CD4-positive, alpha-beta T cell (primary cell): Measurements from ENCODE around the gene NLK. TPM values are rescaled to one million over a fixed set of nuclear protein-coding genes. Genes with fewer than 3 reads are reported as not detected.

Experiments
- ATAC-seq: fragments of 200-7000 bp; cut with Tn5 transposase; one replicate; pipeline ENCODE4 v1.10.0; 2022; ENCODE audit warnings: mild to moderate bottlenecking; ENCODE audit not compliant: poor library complexity
- CTCF ChIA-PET: fragments of 350-600 bp; sonication (Branson Sonifier 250); formaldehyde crosslinking; loops from one replicate; lab custom pipeline; 2021; ENCODE audit warnings: antibody characterized with exemption, inconsistent platforms; lab: Charles Lee
- POLR2A ChIA-PET: fragments of 350-600 bp; sonication (Branson Sonifier 250); formaldehyde crosslinking; loops from one replicate; lab custom pipeline; 2021; ENCODE audit warnings: antibody characterized with exemption, inconsistent platforms; lab: Charles Lee
- DNase-seq, 14 experiments: peaks; one replicate each; pipeline ENCODE4 v3.0.0-alpha.2; 2013 to 2020; ENCODE audit warnings: mixed read lengths in 2 of 14
- H3K27ac ChIP-seq, 2 donors: one replicate each; pipeline versions ENCODE4 v1.5.1 to v1.7.0; 2013; ENCODE audit warnings: low read length in 2 of 2, low read depth in 1 of 2, mild to moderate bottlenecking in 1 of 2
- H3K27me3 ChIP-seq, 2 experiments: 1 replicate in 1 of 2; 2 replicates in 1 of 2; pipeline versions ENCODE4 v1.6.1 to v1.7.0; 2013; ENCODE audit warnings: low read length in 2 of 2, control low read depth in 1 of 2, mild to moderate bottlenecking in 1 of 2, moderate library complexity in 1 of 2; ENCODE audit not compliant: insufficient read depth in 2 of 2, control insufficient read depth in 1 of 2
- H3K36me3 ChIP-seq: one replicate; pipeline ENCODE4 v1.6.1; 2013; ENCODE audit warnings: low read length, control low read depth; ENCODE audit not compliant: insufficient read depth
- H3K4me1 ChIP-seq: one replicate; pipeline ENCODE4 v1.6.1; 2013; ENCODE audit warnings: low read length, control low read depth; ENCODE audit not compliant: insufficient read depth
- H3K4me3 ChIP-seq: one replicate; pipeline ENCODE4 v1.5.1; 2013; ENCODE audit warnings: mild to moderate bottlenecking, low read length, moderate library complexity
- H3K9me3 ChIP-seq, 2 experiments: 1 replicate in 1 of 2; 2 replicates in 1 of 2; pipeline versions ENCODE4 v1.6.1 to v1.7.0; 2013; ENCODE audit warnings: low read length in 2 of 2, mild to moderate bottlenecking in 2 of 2, control low read depth in 1 of 2, moderate library complexity in 1 of 2; ENCODE audit not compliant: control insufficient read depth in 1 of 2, insufficient read depth in 1 of 2
- H3K27ac Mint-ChIP-seq: one replicate; pipeline ENCODE4 v1.8.0; 2020; ENCODE audit warnings: mixed read lengths
- H3K27me3 Mint-ChIP-seq: one replicate; pipeline ENCODE4 v1.8.0; 2021; ENCODE audit warnings: mixed read lengths
- H3K36me3 Mint-ChIP-seq: one replicate; pipeline ENCODE4 v1.8.0; 2021; ENCODE audit warnings: low read depth, mixed read lengths
- H3K4me1 Mint-ChIP-seq: one replicate; pipeline ENCODE4 v1.8.0; 2021; ENCODE audit warnings: low read depth, mixed read lengths
- H3K4me3 Mint-ChIP-seq: one replicate; pipeline ENCODE4 v1.8.0; 2020; ENCODE audit warnings: mild to moderate bottlenecking, mixed read lengths
- H3K9me3 Mint-ChIP-seq: one replicate; pipeline ENCODE4 v1.8.0; 2020; ENCODE audit warnings: mixed read lengths
- CTCF ChIP-seq: fragments of 200-600 bp; IDR thresholded peaks from one replicate; pipeline ENCODE4 v1.8.0; 2022; ENCODE audit warnings: antibody characterized with exemption, mild to moderate bottlenecking
- intact Hi-C, 2 experiments: fragments of 100-400 bp; cut with DNase I in 1 of 2; cut with micrococcal nuclease in 1 of 2; formaldehyde crosslinking; loops; one replicate each; pipeline versions ENCODE4 v1.15.1 to v1.9.0; 2023 to 2025; cut with DNase I, micrococcal nuclease
- total RNA-seq, 174 experiments: library from RNA in 2 of 174; stranded (reverse) in 2 of 174; gene quantifications; one replicate each; pipeline ENCODE4 v1.2.3 and lab custom pipeline; 2021 to 2026

The NLK gene
- total RNA-seq, 2 experiments from 2014 or later, result 6.8 to 7.7 TPM

DNA sequence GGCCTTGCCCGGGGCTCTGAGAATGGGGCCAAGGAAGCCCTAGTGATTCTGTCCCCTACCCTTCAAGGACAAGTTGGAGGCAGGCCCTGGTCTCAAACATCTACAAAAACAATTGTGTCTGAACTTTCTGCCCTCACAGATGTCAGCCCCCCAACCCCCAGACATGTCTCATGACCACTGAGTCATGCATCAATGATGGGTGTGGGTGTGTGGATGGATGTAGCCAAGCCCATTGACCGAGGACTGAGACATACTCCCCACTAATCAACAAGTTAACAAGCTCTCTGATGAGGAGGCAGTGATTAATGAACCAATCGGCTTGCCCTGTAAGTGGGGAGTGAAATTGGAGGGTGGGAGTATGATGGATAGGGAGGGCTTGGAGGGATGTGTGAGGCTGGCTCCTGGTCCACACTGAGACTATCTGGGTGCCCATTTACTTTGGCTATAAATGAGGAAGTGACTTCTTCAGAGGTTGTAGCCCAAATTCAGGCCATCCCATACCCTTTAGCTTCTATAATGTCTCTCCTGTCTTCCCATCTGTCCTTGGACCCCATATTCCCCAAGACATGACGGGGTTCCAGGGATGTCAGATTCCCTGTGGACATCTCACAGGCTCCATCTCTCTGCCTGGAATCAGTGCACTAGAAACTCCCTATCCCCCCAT is 179.4 kb downstream of the NLK start:
- no peaks in the 10 kb centered on the region for H3K4me1 Mint-ChIP-seq
- ChIA-PET CTCF (no interaction called here), POLR2A (no interaction called here)
- peaks cover 0 to 6% of the 10 kb centered on the region in 2 experiments for H3K9me3 ChIP-seq
- no peak overlapping the region for H3K27ac ChIP-seq
- no peak overlapping the region for H3K4me3 ChIP-seq
- H3K27me3 ChIP-seq, result peaks cover 8 to 17% of the 10 kb centered on the region in 2 experiments
- H3K36me3 ChIP-seq, result no peaks in the 10 kb centered on the region
- H3K9me3 Mint-ChIP-seq, result no peaks in the 10 kb centered on the region
- H3K4me1 ChIP-seq, result peaks cover under 1% of the 10 kb centered on the region
- TF ChIP-seq CTCF, result no peak
- H3K27me3 Mint-ChIP-seq, result peaks cover 10% of the 10 kb centered on the region
- H3K36me3 Mint-ChIP-seq, result no peaks in the 10 kb centered on the region
- intact Hi-C loops, result no loop called here
- H3K4me3 Mint-ChIP-seq, result no peak overlapping the region
- ATAC-seq (no peak), DNase-seq (no peak)
- no peak overlapping the region for H3K27ac Mint-ChIP-seq

DNA sequence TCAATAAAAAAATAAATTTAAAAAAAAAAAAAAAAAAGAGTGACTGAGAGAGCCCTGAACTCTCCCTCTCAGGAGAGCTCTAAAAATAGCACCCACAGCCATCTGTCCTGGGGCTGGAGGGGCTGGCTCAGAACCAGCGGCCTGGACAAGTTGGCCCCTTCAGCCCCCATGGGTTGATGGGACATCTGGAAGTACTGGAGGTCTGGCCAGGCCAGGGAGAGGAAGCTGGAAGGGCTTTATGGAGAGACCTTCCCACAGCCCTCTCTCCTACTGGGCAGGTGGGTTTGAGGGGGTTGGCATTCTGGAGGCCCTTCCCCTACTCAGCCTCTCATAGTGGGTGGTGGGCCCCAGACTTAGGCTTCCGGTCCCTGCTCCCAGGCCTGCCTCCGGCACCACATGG is 182.8 kb downstream of the NLK start:
- H3K27me3 Mint-ChIP-seq, result peaks cover 39% of the 10 kb centered on the region
- intact Hi-C loops, result no loop called here

DNA sequence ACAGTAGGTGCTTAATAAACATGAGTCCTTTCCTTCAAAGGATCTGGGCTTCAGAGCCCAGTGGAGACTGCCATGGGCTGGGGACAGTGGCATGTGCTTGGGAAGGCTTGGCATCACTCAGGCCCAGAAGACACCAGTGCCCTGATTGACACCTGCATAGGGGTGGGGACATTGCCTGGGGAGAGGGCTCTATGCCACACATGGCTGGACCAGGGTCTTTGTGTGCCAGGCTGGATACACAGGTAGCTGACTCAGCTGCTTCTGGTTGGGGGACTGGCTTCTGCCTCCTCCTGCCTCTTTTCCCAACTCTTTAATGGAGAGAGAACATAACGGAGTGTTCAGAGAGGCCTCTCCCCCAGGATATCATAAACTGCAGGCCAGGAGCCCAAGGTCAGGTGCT is 183.4 kb downstream of the NLK start:
- H3K27ac ChIP-seq, result no peak overlapping the region
- H3K4me1 ChIP-seq, result peaks cover 15% of the 10 kb centered on the region
- Mint-ChIP-seq H3K36me3 (no peaks in the 10 kb centered on the region), H3K4me1 (peaks cover 11% of the 10 kb centered on the region), H3K4me3 (no peak overlapping the region), H3K27ac (no peak overlapping the region), H3K9me3 (no peaks in the 10 kb centered on the region), H3K27me3 (peaks cover 45% of the 10 kb centered on the region)
- ATAC-seq (no peak), DNase-seq (no peak)
- H3K4me3 ChIP-seq, result no peak overlapping the region
- H3K27me3 ChIP-seq, result peaks cover 39 to 46% of the 10 kb centered on the region in 2 experiments
- intact Hi-C loops, result no loop called here
- ChIA-PET CTCF (no interaction called here), POLR2A (no interaction called here)
- peaks cover 0 to 14% of the 10 kb centered on the region in 2 experiments for H3K9me3 ChIP-seq
- TF ChIP-seq CTCF, result no peak
- no peaks in the 10 kb centered on the region for H3K36me3 ChIP-seq

More for the DNA sequence above, 182.8 kb downstream of the NLK start:
- no peak overlapping the region for H3K4me3 ChIP-seq
- no peak for TF ChIP-seq CTCF
- DNase-seq (no peak), ATAC-seq (no peak)
- peaks cover 15% of the 10 kb centered on the region for H3K4me1 ChIP-seq
- H3K9me3 Mint-ChIP-seq, result no peaks in the 10 kb centered on the region
- no peaks in the 10 kb centered on the region for H3K36me3 ChIP-seq
- no peak overlapping the region for H3K4me3 Mint-ChIP-seq
- no peak overlapping the region for H3K27ac Mint-ChIP-seq
- H3K9me3 ChIP-seq, result peaks cover 0 to 14% of the 10 kb centered on the region in 2 experiments
- peaks cover 39 to 46% of the 10 kb centered on the region in 2 experiments for H3K27me3 ChIP-seq
- POLR2A ChIA-PET, result no interaction called here
- CTCF ChIA-PET, result no interaction called here
- H3K36me3 Mint-ChIP-seq, result no peaks in the 10 kb centered on the region
- peaks cover 11% of the 10 kb centered on the region for H3K4me1 Mint-ChIP-seq
- no peak overlapping the region for H3K27ac ChIP-seq
